SU-DHL-6 (cell line): ENCODE results near the gene TMEM242.

Experiments
- CTCF ChIP-seq: fragments of 200-600 bp; sonication (generic); IDR thresholded peaks from one replicate; pipeline ENCODE4 v1.5.1; 2017; ENCODE audit warnings: antibody characterized with exemption, mild to moderate bottlenecking, low read length, moderate library complexity; ENCODE audit not compliant: insufficient read depth, poor library complexity, severe bottlenecking
- EZH2phosphoT487 ChIP-seq: fragments of 200-600 bp; sonication (generic), shearing (Covaris generic); conservative IDR thresholded peaks from 2 replicates; pipeline ENCODE4 v1.6.1; 2018; ENCODE audit warnings: mild to moderate bottlenecking, antibody characterized with exemption, low read length, moderate library complexity, mixed read lengths

- TF ChIP-seq CTCF (no peak), EZH2phosphoT487 (no peak)
Measured at GRCh38 chr6:157268835-157269234, 54.5 kb downstream of the TMEM242 start.
